GM19372 (cell line): ENCODE data around the gene GPC5.
"Not testable (repeated sequence)": the region's sequence is repeated elsewhere in the genome, so short reads cannot be mapped to it uniquely, and the experiment has no call there.

Experiments
- ATAC-seq: cut with Tn5 transposase; IDR thresholded peaks from one replicate; pipeline ENCODE4 v1.9.1; 2021; ENCODE audit warnings: mild to moderate bottlenecking, low read depth, moderate library complexity; ENCODE audit not compliant: unreplicated experiment

The GPC5 gene

DNA sequence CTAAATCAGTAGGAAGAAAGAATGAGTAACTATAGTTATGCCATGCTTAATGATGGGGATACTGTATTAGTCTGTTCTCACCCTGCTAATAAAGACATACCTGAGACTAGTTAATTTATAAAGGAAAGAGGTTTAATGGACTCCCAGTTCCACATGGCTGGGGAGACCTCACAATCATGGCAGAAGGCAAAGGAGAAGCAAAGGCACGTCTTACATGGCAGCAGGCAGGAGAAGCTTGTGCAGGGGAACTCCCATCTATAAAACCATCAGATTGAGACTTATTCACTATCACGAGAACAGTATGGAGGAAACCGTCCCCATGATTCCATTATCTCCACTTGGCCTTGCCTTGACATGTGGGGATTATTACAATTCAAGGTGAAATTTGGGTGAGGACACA lies 1084.4 kb downstream of the GPC5 start:
- not testable (repeated sequence) for ATAC-seq

GRCh38 chr13:92483894-92484293 lies 1085.5 kb downstream of the GPC5 start:
- ATAC-seq, result no peak

DNA sequence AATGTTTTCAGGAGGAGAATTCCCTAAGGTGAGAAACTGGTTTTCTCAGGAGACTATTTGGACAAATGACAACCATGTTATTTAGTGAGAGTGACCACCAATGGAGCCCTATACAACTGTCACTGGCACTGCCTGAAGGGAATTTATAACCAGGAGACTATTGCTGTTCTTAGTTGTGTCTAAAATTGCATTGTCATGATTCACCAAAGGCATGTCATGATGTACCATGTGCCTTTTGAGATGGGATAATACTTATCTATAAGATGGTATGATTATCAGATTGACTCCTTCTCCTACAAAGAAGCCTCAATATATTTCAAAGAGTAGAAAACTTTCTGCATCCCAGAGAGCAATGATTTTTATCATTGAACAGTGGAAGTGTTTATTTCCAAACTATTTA lies 1088.8 kb downstream of the GPC5 start:
- no peak for ATAC-seq

DNA sequence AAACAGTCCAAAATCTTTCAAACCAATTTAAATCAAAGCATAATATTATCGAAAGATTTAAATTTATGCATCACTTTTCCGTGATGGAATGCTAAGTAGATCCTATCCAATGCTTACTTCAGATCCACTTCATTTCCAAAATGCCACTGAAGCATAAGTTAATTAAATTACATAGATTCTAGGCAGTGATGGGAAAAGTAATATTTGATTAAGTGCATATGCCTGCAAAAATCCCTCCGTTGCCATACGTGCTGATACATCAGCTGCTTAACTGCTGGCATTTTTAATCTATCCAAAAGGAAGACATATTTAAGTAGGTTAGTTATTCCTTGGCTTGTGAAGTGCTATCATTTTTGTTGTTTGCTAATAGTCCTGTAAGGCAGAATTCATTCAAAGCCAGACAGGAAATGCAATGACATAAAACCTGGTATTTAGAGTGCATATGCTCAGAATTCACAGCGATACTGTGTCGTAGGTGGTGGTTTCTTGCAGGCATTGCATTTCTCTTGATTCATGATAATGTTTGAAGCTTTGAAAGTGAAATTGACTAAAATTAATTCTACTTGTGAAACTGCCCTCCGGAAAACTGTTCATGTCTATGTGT lies 1089.9 kb downstream of the GPC5 start:
- ATAC-seq, result no peak

GRCh38 chr13:92491839-92492238 lies 1093.4 kb downstream of the GPC5 start:
- ATAC-seq, result no peak

DNA sequence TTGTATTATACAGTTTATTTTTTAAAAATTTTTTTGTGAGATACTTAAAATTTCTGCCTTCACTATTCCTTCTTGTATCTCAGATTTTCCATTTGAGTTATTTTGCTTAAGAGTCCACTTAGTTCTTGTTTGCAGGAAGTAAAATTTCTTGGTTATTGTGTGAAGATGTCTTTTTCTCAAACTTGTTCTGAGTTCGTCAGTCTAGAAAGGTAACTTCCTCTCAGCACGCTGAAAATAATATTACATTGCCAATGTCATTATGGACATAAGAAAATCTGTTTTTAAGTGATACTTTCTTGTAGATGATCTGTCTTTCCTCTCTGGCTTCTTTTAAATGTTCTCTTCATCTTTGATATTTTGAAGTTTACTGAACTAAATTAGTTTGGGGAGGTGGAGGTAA lies 1096.5 kb downstream of the GPC5 start:
- ATAC-seq, result no peak

- no peak for ATAC-seq
These were observed 1101.8 kb downstream of the GPC5 start for GRCh38 chr13:92500192-92500591.

- ATAC-seq, result no peak
These were observed 1112.0 kb downstream of the GPC5 start for GRCh38 chr13:92510416-92510815.

DNA sequence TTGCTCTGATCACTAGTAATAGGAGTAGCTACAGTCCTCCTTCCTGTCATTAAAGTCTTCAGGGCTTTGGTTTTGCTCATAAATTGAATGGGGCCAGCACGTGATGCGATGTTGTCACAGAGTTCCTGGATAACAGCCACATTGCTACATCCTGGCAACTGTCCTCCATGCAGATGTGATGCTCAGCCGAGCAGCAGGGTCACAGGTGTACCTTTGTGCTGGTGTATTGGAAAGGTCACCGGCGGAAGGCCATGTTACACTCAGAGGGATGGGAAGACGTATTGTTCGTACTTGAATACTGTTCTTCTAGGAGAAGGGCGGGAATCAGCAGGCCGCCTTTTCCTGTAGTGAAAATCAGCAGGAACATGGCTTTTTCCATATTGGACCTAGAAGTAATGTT lies 1114.4 kb downstream of the GPC5 start:
- ATAC-seq, result no peak

DNA sequence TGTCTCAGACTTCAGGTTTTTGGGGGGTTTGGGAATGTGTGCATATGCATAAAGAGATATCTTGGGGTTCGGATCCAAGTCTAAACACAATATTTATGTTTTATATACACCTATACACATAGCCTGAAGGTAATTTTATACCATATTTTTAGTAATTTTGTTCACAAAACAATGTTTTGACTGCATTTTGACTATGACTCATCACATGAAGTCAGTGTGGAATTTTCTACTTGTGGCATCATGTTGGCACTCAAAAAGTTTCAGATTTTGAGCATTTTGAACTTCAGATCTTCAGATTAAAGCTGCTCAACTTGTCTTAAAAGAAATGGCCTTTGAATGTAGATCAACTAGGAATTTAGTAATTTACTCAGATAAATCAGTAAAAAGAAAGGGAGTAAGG lies 1115.3 kb downstream of the GPC5 start:
- ATAC-seq, result no peak

- no peak for ATAC-seq
These were observed 1116.2 kb downstream of the GPC5 start for GRCh38 chr13:92514420-92515125.

- not testable (repeated sequence) for ATAC-seq
These were observed 1118.5 kb downstream of the GPC5 start for GRCh38 chr13:92516878-92517277.

DNA sequence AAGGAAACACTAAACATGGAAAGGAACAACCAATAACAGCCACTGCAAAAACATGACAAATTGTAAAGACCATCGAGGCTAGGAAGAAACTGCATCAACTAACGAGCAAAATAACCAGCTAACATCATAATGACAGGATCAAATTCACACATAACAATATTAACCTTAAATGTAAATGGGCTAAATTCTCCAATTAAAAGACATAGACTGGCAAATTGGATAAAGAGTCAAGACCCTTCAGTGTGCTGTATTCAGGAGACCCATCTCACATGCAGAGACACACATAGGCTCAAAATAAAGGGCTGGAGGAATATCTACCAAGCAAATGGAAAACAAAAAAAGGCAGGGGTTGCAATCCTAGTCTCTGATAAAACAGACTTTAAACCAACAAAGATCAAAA lies 1120.2 kb downstream of the GPC5 start:
- not testable (repeated sequence) for ATAC-seq

DNA sequence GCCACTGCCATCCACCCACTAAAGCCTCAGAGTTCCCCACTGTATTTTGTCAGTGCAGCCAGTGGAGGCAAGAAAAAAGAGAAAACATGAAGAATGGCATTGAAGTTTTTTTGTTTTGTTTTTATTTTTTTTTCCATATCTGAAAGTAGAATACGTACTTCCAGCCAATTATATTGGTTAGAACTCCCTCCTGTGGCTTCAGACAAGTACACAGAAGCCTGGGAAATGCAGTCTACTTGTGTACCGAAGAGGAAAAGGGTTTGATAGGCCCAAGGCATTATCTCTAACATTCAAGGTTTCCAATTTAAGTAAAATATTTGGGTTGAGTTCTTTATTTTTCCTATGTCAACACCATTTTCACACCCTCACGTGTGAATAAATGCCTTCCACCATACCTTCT lies 1131.9 kb downstream of the GPC5 start:
- no peak for ATAC-seq

- ATAC-seq, result no peak
These were observed 1137.0 kb downstream of the GPC5 start for GRCh38 chr13:92535222-92536006.

DNA sequence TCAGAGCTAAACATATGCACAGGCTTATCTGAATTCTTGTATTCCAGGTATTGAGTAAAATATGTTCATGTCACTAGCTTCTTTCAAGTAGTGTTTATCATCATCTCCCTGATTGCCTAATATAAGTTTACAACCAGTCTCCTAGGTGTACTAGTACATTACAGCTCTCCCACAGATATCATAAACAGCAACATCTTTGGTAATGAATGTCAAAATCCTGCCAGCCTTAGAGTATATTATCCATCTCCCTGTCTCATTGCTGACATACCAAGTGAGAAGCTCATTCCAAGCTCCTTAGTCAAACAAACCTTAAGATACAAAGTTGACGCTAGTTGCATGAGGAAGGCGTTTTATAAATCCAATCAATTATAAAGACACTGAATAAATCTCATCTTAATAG lies 1139.0 kb downstream of the GPC5 start:
- no peak for ATAC-seq

- ATAC-seq, result no peak
These were observed 1139.7 kb downstream of the GPC5 start for GRCh38 chr13:92538164-92538563.

GRCh38 chr13:92539148-92539547 lies 1140.7 kb downstream of the GPC5 start:
- not testable (repeated sequence) for ATAC-seq

DNA sequence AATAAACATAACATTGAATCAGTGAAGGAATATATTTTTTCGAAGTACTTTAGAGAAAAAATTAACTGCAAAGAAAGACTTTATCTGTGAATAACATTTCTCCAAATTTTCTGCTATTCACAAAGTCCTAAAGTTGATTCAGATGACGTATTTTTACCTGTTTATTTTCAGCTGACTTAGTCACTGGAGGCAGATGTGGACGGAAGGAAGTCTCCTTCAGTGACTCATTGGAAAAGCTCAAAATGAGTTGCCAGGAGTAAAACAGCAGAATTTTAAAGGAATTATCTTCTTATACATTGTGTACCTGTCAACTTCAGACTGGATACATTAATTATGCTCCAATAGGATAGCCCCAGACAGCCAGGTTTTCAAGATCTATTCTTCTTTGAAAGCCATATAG lies 1148.8 kb downstream of the GPC5 start:
- no peak for ATAC-seq

- ATAC-seq, result no peak
These were observed 1150.9 kb downstream of the GPC5 start for GRCh38 chr13:92549276-92549675.

- no peak for ATAC-seq
These were observed 1155.2 kb downstream of the GPC5 start for GRCh38 chr13:92553470-92554114.
